ENCODE results near the gene HID1. TPM values are rescaled to one million over a fixed set of nuclear protein-coding genes. Genes with fewer than 3 reads are reported as not detected.
A peak's percentile ranks its signal among the peaks of the same experiment; 100 is the strongest.

HID1 gene
- total and polyA plus RNA-seq, 8 donors: 36.5 to 304 (median 82.2) TPM

GRCh38 chr17:74904687-74905409 lies 67.7 kb downstream of the HID1 start:
- no peaks in the 10 kb centered on the region for H3K9me3 ChIP-seq
- H3K27me3 ChIP-seq: peaks cover 0 to 73% (median 23%) of the 10 kb centered on the region in 3 donors
- WGBS, 5 donors: 76 to 82% (median 78%) methylated on average over 7 of the region's 7 CpGs
- DNase-seq: no peak
- H3K4me3 ChIP-seq: no peak overlapping the region
- peaks cover 0 to 11% (median 0%) of the 10 kb centered on the region in 4 donors for H3K4me1 ChIP-seq
- H3K36me3 ChIP-seq: no peaks in the 10 kb centered on the region
- TF ChIP-seq EP300 (IDR thresholded peaks at IDR 0.05) (no peak), CTCF (IDR thresholded peaks at IDR 0.05) (no peak), POLR2AphosphoS5 (IDR thresholded peaks at IDR 0.05) (no peak), POLR2A (IDR thresholded peaks at IDR 0.05) (no peak)
- no peak overlapping the region for H3K27ac ChIP-seq
- intact Hi-C loops (cut with DNase I; ENCODE audit: low total_unique reads): no loop called here

GRCh38 chr17:74903671-74904070 lies 68.9 kb downstream of the HID1 start:
- H3K27me3 ChIP-seq: peaks cover 0 to 70% (median 23%) of the 10 kb centered on the region in 3 donors
- H3K4me3 ChIP-seq: no peak overlapping the region
- H3K36me3 ChIP-seq: no peaks in the 10 kb centered on the region
- H3K27ac ChIP-seq: no peak overlapping the region
- no peaks in the 10 kb centered on the region for H3K9me3 ChIP-seq
- DNase-seq: no peak
- intact Hi-C loops (cut with DNase I; ENCODE audit: low total_unique reads): no loop called here
- TF ChIP-seq POLR2A (IDR thresholded peaks at IDR 0.05): no peak
- no peak for TF ChIP-seq POLR2AphosphoS5 (IDR thresholded peaks at IDR 0.05)
- TF ChIP-seq EP300 (IDR thresholded peaks at IDR 0.05): no peak
- no peak for TF ChIP-seq CTCF (IDR thresholded peaks at IDR 0.05)
- 61 to 80% (median 77%) methylated on average over 6 of the region's 6 CpGs for WGBS, 5 donors
- peaks cover 0 to 11% (median 0%) of the 10 kb centered on the region in 4 donors for H3K4me1 ChIP-seq

GRCh38 chr17:74903034-74903433 lies 69.5 kb downstream of the HID1 start:
- intact Hi-C loops (cut with DNase I; ENCODE audit: low total_unique reads): no loop called here
- DNase-seq: no peak
- Histone ChIP-seq H3K27ac (no peak overlapping the region), H3K4me3 (no peak overlapping the region), H3K4me1 (peaks cover 0 to 11% (median 0%) of the 10 kb centered on the region in 4 donors), H3K27me3 (peaks cover 0 to 75% (median 23%) of the 10 kb centered on the region in 3 donors), H3K9me3 (no peaks in the 10 kb centered on the region), H3K36me3 (no peaks in the 10 kb centered on the region)
- WGBS, 5 donors: 82 to 90% (median 84%) methylated on average over 9 of the region's 9 CpGs
- TF ChIP-seq POLR2A (IDR thresholded peaks at IDR 0.05): no peak
- no peak for TF ChIP-seq POLR2AphosphoS5 (IDR thresholded peaks at IDR 0.05)
- no peak for TF ChIP-seq EP300 (IDR thresholded peaks at IDR 0.05)
- no peak for TF ChIP-seq CTCF (IDR thresholded peaks at IDR 0.05)

- no peaks in the 10 kb centered on the region for H3K9me3 ChIP-seq
- no peak for TF ChIP-seq CTCF (IDR thresholded peaks at IDR 0.05)
- TF ChIP-seq POLR2AphosphoS5 (IDR thresholded peaks at IDR 0.05): peak in 1 of 3 donors; percentile 29
- no peak overlapping the region for H3K4me3 ChIP-seq
- intact Hi-C loops (cut with DNase I; ENCODE audit: low total_unique reads): no loop called here
- DNase-seq: no peak
- H3K27me3 ChIP-seq: peaks cover 0 to 80% (median 23%) of the 10 kb centered on the region in 3 donors
- no peak overlapping the region for H3K27ac ChIP-seq
- 31 to 55% (median 39%) methylated on average over 14 of the region's 14 CpGs for WGBS, 5 donors
- peaks cover 0 to 11% (median 0%) of the 10 kb centered on the region in 4 donors for H3K4me1 ChIP-seq
- no peaks in the 10 kb centered on the region for H3K36me3 ChIP-seq
These were observed 71.0 kb downstream of the HID1 start for GRCh38 chr17:74901353-74902135.

Other genes with a start within 250 kb of the HID1 start
- 1 to 10 TPM in 2 of 5 donors, not detected in 3; 2.0 to 8.7 TPM for gene RAB37, start 235.5 kb downstream of the HID1 start, total RNA-seq
- 10 to 100 TPM in 1 of 3 donors, 1 to 10 TPM in 2; 2.0 to 42.9 (median 5.3) TPM for gene RAB37, start 235.5 kb downstream of the HID1 start, polyA plus RNA-seq
- 100 to 1,000 TPM in 2 of 5 donors, 10 to 100 TPM in 3; 14.9 to 152 (median 81.0) TPM for gene NHERF1, start 224.1 kb downstream of the HID1 start, total RNA-seq
- gene NHERF1, start 224.1 kb downstream of the HID1 start, polyA plus RNA-seq: 10 to 100 TPM; 76.8 to 92.5 (median 83.7) TPM
- gene NAT9, start 196.4 kb downstream of the HID1 start, total RNA-seq: 10 to 100 TPM; 15.8 to 33.5 (median 24.0) TPM
- 10 to 100 TPM; 14.5 to 29.7 (median 19.7) TPM for gene NAT9, start 196.4 kb downstream of the HID1 start, polyA plus RNA-seq
- gene GRIN2C, start 112.9 kb downstream of the HID1 start, total RNA-seq: under 1 TPM in 1 of 5 donors, not detected in 4; 0.55 TPM
- under 1 TPM in 1 of 3 donors, not detected in 2; 0.33 TPM for gene GRIN2C, start 112.9 kb downstream of the HID1 start, polyA plus RNA-seq
- gene FDXR, start 99.8 kb downstream of the HID1 start, total RNA-seq: 10 to 100 TPM in 3 of 5 donors, 1 to 10 TPM in 1, under 1 TPM in 1; 0.58 to 94.1 (median 15.4) TPM
- 10 to 100 TPM in 2 of 3 donors, 1 to 10 TPM in 1; 8.6 to 21.1 (median 12.5) TPM for gene FDXR, start 99.8 kb downstream of the HID1 start, polyA plus RNA-seq
- gene FADS6, start 79.1 kb downstream of the HID1 start, total RNA-seq: 1 to 10 TPM in 1 of 5 donors, not detected in 4; 1.8 TPM
- gene FADS6, start 79.1 kb downstream of the HID1 start, polyA plus RNA-seq: under 1 TPM in 1 of 3 donors, not detected in 2; 0.50 TPM
- gene USH1G, start 49.5 kb downstream of the HID1 start, total RNA-seq: under 1 TPM in 1 of 5 donors, not detected in 4; 0.18 TPM
- 1 to 10 TPM in 1 of 3 donors, not detected in 2; 1.0 TPM for gene USH1G, start 49.5 kb downstream of the HID1 start, polyA plus RNA-seq
- gene OTOP2, start 48.5 kb downstream of the HID1 start, total RNA-seq: 1 to 10 TPM in 1 of 5 donors, not detected in 4; 3.2 TPM
- under 1 TPM in 1 of 3 donors, not detected in 2; 0.15 TPM for gene OTOP2, start 48.5 kb downstream of the HID1 start, polyA plus RNA-seq
- under 1 TPM in 1 of 5 donors, not detected in 4; 0.18 TPM for gene OTOP3, start 36.9 kb downstream of the HID1 start, total RNA-seq
- 1 to 10 TPM in 1 of 3 donors, not detected in 2; 2.6 TPM for gene OTOP3, start 36.9 kb downstream of the HID1 start, polyA plus RNA-seq
- 10 to 100 TPM in 4 of 5 donors, 1 to 10 TPM in 1; 4.8 to 78.8 (median 11.7) TPM for gene CDR2L, start 14.9 kb upstream of the HID1 start, total RNA-seq
- gene CDR2L, start 14.9 kb upstream of the HID1 start, polyA plus RNA-seq: 10 to 100 TPM in 1 of 3 donors, 1 to 10 TPM in 2; 4.4 to 18.9 (median 6.1) TPM
- gene MRPL58, start 39.9 kb upstream of the HID1 start, total RNA-seq: 10 to 100 TPM in 4 of 5 donors, 1 to 10 TPM in 1; 6.7 to 69.0 (median 29.2) TPM
- gene MRPL58, start 39.9 kb upstream of the HID1 start, polyA plus RNA-seq: 10 to 100 TPM; 42.1 to 57.1 (median 48.7) TPM
- 100 to 1,000 TPM in 4 of 5 donors, 10 to 100 TPM in 1; 77.0 to 307 (median 205) TPM for gene ATP5PD, start 74.2 kb upstream of the HID1 start, total RNA-seq
- 100 to 1,000 TPM; 474 to 681 (median 546) TPM for gene ATP5PD, start 74.2 kb upstream of the HID1 start, polyA plus RNA-seq
- gene KCTD2, start 74.5 kb upstream of the HID1 start, total RNA-seq: 10 to 100 TPM in 4 of 5 donors, 1 to 10 TPM in 1; 9.9 to 25.8 (median 12.5) TPM
- 10 to 100 TPM; 10.6 to 13.1 (median 11.2) TPM for gene KCTD2, start 74.5 kb upstream of the HID1 start, polyA plus RNA-seq
- gene SLC16A5, start 115.2 kb upstream of the HID1 start, total RNA-seq: 100 to 1,000 TPM in 1 of 5 donors, 10 to 100 TPM in 4; 30.3 to 132 (median 57.1) TPM
- gene SLC16A5, start 115.2 kb upstream of the HID1 start, polyA plus RNA-seq: 1 to 10 TPM; 6.8 to 9.0 (median 7.9) TPM
- gene ARMC7, start 137.2 kb upstream of the HID1 start, total RNA-seq: 10 to 100 TPM in 4 of 5 donors, 1 to 10 TPM in 1; 2.2 to 26.8 (median 13.9) TPM
- 10 to 100 TPM in 2 of 3 donors, 1 to 10 TPM in 1; 9.6 to 10.8 (median 10.7) TPM for gene ARMC7, start 137.2 kb upstream of the HID1 start, polyA plus RNA-seq
- gene NT5C, start 159.0 kb upstream of the HID1 start, total RNA-seq: 100 to 1,000 TPM in 3 of 5 donors, 10 to 100 TPM in 2; 24.1 to 472 (median 150) TPM
- 100 to 1,000 TPM in 2 of 3 donors, 10 to 100 TPM in 1; 60.5 to 120 (median 117) TPM for gene NT5C, start 159.0 kb upstream of the HID1 start, polyA plus RNA-seq
- gene JPT1, start 181.8 kb upstream of the HID1 start, total RNA-seq: 100 to 1,000 TPM in 1 of 5 donors, 10 to 100 TPM in 3, 1 to 10 TPM in 1; 8.0 to 217 (median 61.9) TPM
- gene JPT1, start 181.8 kb upstream of the HID1 start, polyA plus RNA-seq: 100 to 1,000 TPM; 133 to 405 (median 227) TPM
- gene SUMO2, start 210.2 kb upstream of the HID1 start, total RNA-seq: 10 to 100 TPM; 10.7 to 88.1 (median 53.6) TPM
- 100 to 1,000 TPM in 2 of 3 donors, 10 to 100 TPM in 1; 66.0 to 141 (median 130) TPM for gene SUMO2, start 210.2 kb upstream of the HID1 start, polyA plus RNA-seq
- 100 to 1,000 TPM in 1 of 5 donors, 10 to 100 TPM in 4; 20.3 to 220 (median 29.2) TPM for gene NUP85, start 232.9 kb upstream of the HID1 start, total RNA-seq
- 10 to 100 TPM; 21.5 to 52.1 (median 37.3) TPM for gene NUP85, start 232.9 kb upstream of the HID1 start, polyA plus RNA-seq